ENCODE data around the gene GDF9. TPM values are rescaled to one million over a fixed set of nuclear protein-coding genes. Genes with fewer than 3 reads are reported as not detected.

GDF9 gene
- total RNA-seq, 1 experiment from 2014 or later, result 0.54 TPM

GRCh38 chr5:132895719-132896305, 29.5 kb upstream of the GDF9 start:
- Histone ChIP-seq H3K27ac (ENCODE audit: low read length) (no peak overlapping the region), H3K27me3 (ENCODE audit: control insufficient read depth, insufficient read depth, low read length) (no peaks in the 10 kb centered on the region), H3K4me3 (ENCODE audit: low read depth in 2 of 2, low read length in 2 of 2) (no peak overlapping the region), H3K4me1 (ENCODE audit: control insufficient read depth, insufficient read depth, low read length) (no peaks in the 10 kb centered on the region), H3K36me3 (ENCODE audit: control insufficient read depth, insufficient read depth, low read length) (peaks cover 64% of the 10 kb centered on the region), H3K9me3 (ENCODE audit: control insufficient read depth, insufficient read depth, low read depth, low read length) (no peaks in the 10 kb centered on the region)
- in situ Hi-C loops (cut with HindIII; ENCODE audit: low pct_unique_long_range_greater_than_20kb, low sequenced_read_pairs), result no loop called here
- DNase-seq (ENCODE audit: low read depth, low spot score), result no peak
- TF ChIP-seq REST (IDR thresholded peaks at IDR 0.05; ENCODE audit: insufficient read depth in 1 of 2, low read depth in 2 of 2, low read length in 1 of 2) (no peak), SIN3A (IDR thresholded peaks at IDR 0.05; ENCODE audit: borderline replicate concordance, insufficient read depth, low read depth, low read length) (no peak)
- no peak for ATAC-seq
- ChIA-PET POLR2A (no interaction called here), CTCF (no interaction called here)
- intact Hi-C loops (cut with micrococcal nuclease; ENCODE audit: unreplicated experiment), result no loop called here
- no TSS peak for BruUV-seq (replicated peaks)

DNA sequence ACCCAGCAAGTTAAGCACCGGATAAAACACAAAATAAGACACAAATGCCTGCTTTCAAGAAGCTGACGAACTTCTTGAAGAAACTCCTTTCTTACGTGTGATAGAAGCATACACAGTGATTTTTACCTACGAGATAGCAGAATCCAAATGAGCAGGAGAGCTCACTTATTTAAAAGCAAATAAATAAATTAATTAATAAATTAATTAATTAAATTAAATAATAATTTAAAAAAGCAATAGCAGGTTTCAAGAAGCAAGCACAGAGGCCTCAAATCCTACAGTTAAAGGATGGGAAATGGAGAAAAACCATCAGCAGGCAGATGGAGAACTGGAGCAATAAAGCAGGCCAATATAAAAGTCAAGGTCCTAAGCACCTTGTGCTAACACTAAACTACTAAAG, 24.5 kb upstream of the GDF9 start:
- Histone ChIP-seq H3K27ac (ENCODE audit: low read length) (no peak overlapping the region), H3K27me3 (ENCODE audit: control insufficient read depth, insufficient read depth, low read length) (no peaks in the 10 kb centered on the region), H3K4me1 (ENCODE audit: control insufficient read depth, insufficient read depth, low read length) (no peaks in the 10 kb centered on the region), H3K4me3 (ENCODE audit: low read depth in 2 of 2, low read length in 2 of 2) (no peak overlapping the region), H3K9me3 (ENCODE audit: control insufficient read depth, insufficient read depth, low read depth, low read length) (no peaks in the 10 kb centered on the region), H3K36me3 (ENCODE audit: control insufficient read depth, insufficient read depth, low read length) (peaks cover 70% of the 10 kb centered on the region)
- in situ Hi-C loops (cut with HindIII; ENCODE audit: low pct_unique_long_range_greater_than_20kb, low sequenced_read_pairs), result no loop called here
- TF ChIP-seq TCF7L2 (IDR thresholded peaks at IDR 0.05; ENCODE audit: low read depth, low read length) (no peak), REST (IDR thresholded peaks at IDR 0.05; ENCODE audit: insufficient read depth in 1 of 2, low read depth in 2 of 2, low read length in 1 of 2) (no peak), POLR2AphosphoS5 (IDR thresholded peaks at IDR 0.05; ENCODE audit: low read depth, low read length) (no peak), SIN3A (IDR thresholded peaks at IDR 0.05; ENCODE audit: borderline replicate concordance, insufficient read depth, low read depth, low read length) (no peak)
- TF ChIP-seq, protein P1, sequence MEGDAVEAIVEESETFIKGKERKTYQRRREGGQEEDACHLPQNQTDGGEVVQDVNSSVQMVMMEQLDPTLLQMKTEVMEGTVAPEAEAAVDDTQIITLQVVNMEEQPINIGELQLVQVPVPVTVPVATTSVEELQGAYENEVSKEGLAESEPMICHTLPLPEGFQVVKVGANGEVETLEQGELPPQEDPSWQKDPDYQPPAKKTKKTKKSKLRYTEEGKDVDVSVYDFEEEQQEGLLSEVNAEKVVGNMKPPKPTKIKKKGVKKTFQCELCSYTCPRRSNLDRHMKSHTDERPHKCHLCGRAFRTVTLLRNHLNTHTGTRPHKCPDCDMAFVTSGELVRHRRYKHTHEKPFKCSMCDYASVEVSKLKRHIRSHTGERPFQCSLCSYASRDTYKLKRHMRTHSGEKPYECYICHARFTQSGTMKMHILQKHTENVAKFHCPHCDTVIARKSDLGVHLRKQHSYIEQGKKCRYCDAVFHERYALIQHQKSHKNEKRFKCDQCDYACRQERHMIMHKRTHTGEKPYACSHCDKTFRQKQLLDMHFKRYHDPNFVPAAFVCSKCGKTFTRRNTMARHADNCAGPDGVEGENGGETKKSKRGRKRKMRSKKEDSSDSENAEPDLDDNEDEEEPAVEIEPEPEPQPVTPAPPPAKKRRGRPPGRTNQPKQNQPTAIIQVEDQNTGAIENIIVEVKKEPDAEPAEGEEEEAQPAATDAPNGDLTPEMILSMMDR (IDR thresholded peaks at IDR 0.05), result no peak
- ATAC-seq, result no peak
- DNase-seq (ENCODE audit: low read depth, low spot score), result no peak
- intact Hi-C loops (cut with micrococcal nuclease; ENCODE audit: unreplicated experiment), result no loop called here
- ChIA-PET CTCF (no interaction called here), POLR2A (no interaction called here)
- BruUV-seq (replicated peaks), result no TSS peak
